Suprapubic skin (tissue), 4 donors: ENCODE results near the gene SLC22A1. TPM values are rescaled to one million over a fixed set of nuclear protein-coding genes. Genes with fewer than 3 reads are reported as not detected.

ENCODE experiments used
- DNase-seq, 2 donors: peaks; one replicate each; pipeline ENCODE4 v3.0.0-alpha.2; 2019; ENCODE audit warnings: low spot score in 2 of 2
- H3K27ac ChIP-seq: fragments of 200-600 bp; sonication (generic); one replicate; pipeline ENCODE4 v1.5.1; 2019
- H3K27me3 ChIP-seq: fragments of 200-600 bp; sonication (generic); one replicate; pipeline ENCODE4 v1.5.1; 2019
- H3K36me3 ChIP-seq: fragments of 200-600 bp; sonication (generic); one replicate; pipeline ENCODE4 v1.5.1; 2019
- H3K4me1 ChIP-seq: fragments of 200-600 bp; sonication (generic); one replicate; pipeline ENCODE4 v1.5.1; 2019
- H3K4me3 ChIP-seq: fragments of 200-600 bp; sonication (generic); one replicate; pipeline ENCODE4 v1.5.1; 2019; ENCODE audit warnings: mild to moderate bottlenecking
- H3K9me3 ChIP-seq: fragments of 200-600 bp; sonication (generic); one replicate; pipeline ENCODE4 v1.5.1; 2019
- CTCF ChIP-seq, 2 donors: fragments of 200-600 bp in 1 of 2; fragments of 450-650 bp in 1 of 2; sonication (generic) in 1 of 2; IDR thresholded peaks; one replicate each; pipeline ENCODE4 v1.5.1; 2016 to 2019; ENCODE audit warnings: antibody characterized with exemption in 2 of 2, mild to moderate bottlenecking in 1 of 2, moderate library complexity in 1 of 2
- EP300 ChIP-seq: sonication (generic); formaldehyde crosslinking; IDR thresholded peaks from one replicate; pipeline ENCODE4 v1.6.1; 2017; ENCODE audit warnings: antibody characterized with exemption
- POLR2A ChIP-seq, 2 donors: fragments of 450-650 bp; IDR thresholded peaks; one replicate each; pipeline ENCODE4 v1.6.1; 2017; ENCODE audit warnings: antibody characterized with exemption in 2 of 2, mild to moderate bottlenecking in 2 of 2, moderate library complexity in 2 of 2
- POLR2AphosphoS5 ChIP-seq, 3 donors: sonication (generic); formaldehyde crosslinking; IDR thresholded peaks; one replicate each; pipeline ENCODE4 v1.6.1; 2017; ENCODE audit warnings: antibody characterized with exemption in 3 of 3
- WGBS: methylation state at CpG from one replicate; pipeline ENCODE4 v1.1.5; 2018; 5-methylcytosine and 5-hydroxymethylcytosine counted together
- total RNA-seq, 4 donors: library from RNA; depleted of rRNA; stranded (reverse); fragments of >200 nt; gene quantifications; one replicate each; pipeline ENCODE4 v1.1.0, GENCODE V29; 2016

SLC22A1 gene
- total RNA-seq, 4 donors from 2014 or later = 0.26 to 3.9 (median 3.3) TPM; not detected in 1

- Histone ChIP-seq H3K36me3 (peaks cover 73% of the 10 kb centered on the region), H3K27ac (no peak overlapping the region), H3K4me1 (peaks cover 10% of the 10 kb centered on the region), H3K27me3 (no peaks in the 10 kb centered on the region), H3K9me3 (no peaks in the 10 kb centered on the region), H3K4me3 (no peak overlapping the region)
- no peak for TF ChIP-seq POLR2AphosphoS5 (IDR thresholded peaks at IDR 0.05)
- no peak for TF ChIP-seq EP300
- no peak for TF ChIP-seq CTCF (IDR thresholded peaks at IDR 0.05)
- no peak for DNase-seq
- WGBS = 82% methylated on average over 11 of the region's 14 CpGs
Measured at GRCh38 chr6:160102956-160103824, 18.4 kb upstream of the SLC22A1 start.

- Histone ChIP-seq H3K4me1 (peaks cover 10% of the 10 kb centered on the region), H3K27ac (no peak overlapping the region), H3K9me3 (no peaks in the 10 kb centered on the region), H3K4me3 (no peak overlapping the region), H3K27me3 (no peaks in the 10 kb centered on the region), H3K36me3 (peaks cover 70% of the 10 kb centered on the region)
- TF ChIP-seq EP300 (no peak), POLR2AphosphoS5 (IDR thresholded peaks at IDR 0.05) (no peak), POLR2A (IDR thresholded peaks at IDR 0.05) (no peak), CTCF (IDR thresholded peaks at IDR 0.05) (no peak)
- WGBS = 83% methylated on average over 7 of the region's 7 CpGs
- no peak for DNase-seq
Measured at GRCh38 chr6:160103825-160104100, 17.9 kb upstream of the SLC22A1 start.

GRCh38 chr6:160104821-160105517 is 16.6 kb upstream of the SLC22A1 start:
- Histone ChIP-seq H3K36me3 (peaks cover 66% of the 10 kb centered on the region), H3K27ac (no peak overlapping the region), H3K27me3 (no peaks in the 10 kb centered on the region), H3K4me3 (no peak overlapping the region), H3K4me1 (peaks cover 5% of the 10 kb centered on the region), H3K9me3 (no peaks in the 10 kb centered on the region)
- 94% methylated on average over 19 of the region's 20 CpGs for WGBS
- TF ChIP-seq POLR2A (IDR thresholded peaks at IDR 0.05) (no peak), CTCF (IDR thresholded peaks at IDR 0.05) (no peak), EP300 (no peak), POLR2AphosphoS5 (IDR thresholded peaks at IDR 0.05) (no peak)
- DNase-seq = no peak

- Histone ChIP-seq H3K27ac (no peak overlapping the region), H3K36me3 (peaks cover 68% of the 10 kb centered on the region), H3K27me3 (no peaks in the 10 kb centered on the region), H3K4me1 (no peaks in the 10 kb centered on the region), H3K9me3 (no peaks in the 10 kb centered on the region), H3K4me3 (no peak overlapping the region)
- DNase-seq = no peak
- TF ChIP-seq POLR2A (IDR thresholded peaks at IDR 0.05) (no peak), EP300 (no peak), POLR2AphosphoS5 (IDR thresholded peaks at IDR 0.05) (no peak), CTCF (IDR thresholded peaks at IDR 0.05) (no peak)
- 95% methylated on average over 14 of the region's 14 CpGs for WGBS
Measured at GRCh38 chr6:160106010-160106409, 15.6 kb upstream of the SLC22A1 start.

- no peak for DNase-seq
- no peaks in the 10 kb centered on the region for H3K9me3 ChIP-seq
- H3K27me3 ChIP-seq = no peaks in the 10 kb centered on the region
- no peak overlapping the region for H3K4me3 ChIP-seq
- TF ChIP-seq EP300 (no peak), POLR2A (IDR thresholded peaks at IDR 0.05) (no peak), CTCF (IDR thresholded peaks at IDR 0.05) (no peak), POLR2AphosphoS5 (IDR thresholded peaks at IDR 0.05) (no peak)
- 90% methylated on average over 4 of the region's 4 CpGs for WGBS
- peaks cover 63% of the 10 kb centered on the region for H3K36me3 ChIP-seq
- no peaks in the 10 kb centered on the region for H3K4me1 ChIP-seq
- H3K27ac ChIP-seq = no peak overlapping the region
Measured at GRCh38 chr6:160106701-160107100, 14.9 kb upstream of the SLC22A1 start.
